Parathyroid adenoma (tissue), 2 donors: ENCODE results near the gene SYNJ2.

Source experiments
- H2AFZ ChIP-seq: fragments of 300-600 bp; sonication (generic); one replicate; pipeline ENCODE4 v1.7.0; 2017; ENCODE audit warnings: antibody characterized with exemption, mild to moderate bottlenecking
- H3K27ac ChIP-seq: fragments of 300-600 bp; sonication (generic); one replicate; pipeline ENCODE4 v1.7.0; 2017
- H3K27me3 ChIP-seq: fragments of 300-600 bp; sonication (generic); one replicate; pipeline ENCODE4 v1.7.0; 2017; ENCODE audit warnings: low read length; ENCODE audit not compliant: control insufficient read depth, insufficient read depth
- H3K36me3 ChIP-seq: fragments of 300-600 bp; sonication (generic); one replicate; pipeline ENCODE4 v1.7.0; 2017; ENCODE audit warnings: low read length; ENCODE audit not compliant: control insufficient read depth, insufficient read depth
- H3K4me1 ChIP-seq: fragments of 300-600 bp; sonication (generic); one replicate; pipeline ENCODE4 v1.7.0; 2017; ENCODE audit warnings: control low read depth
- H3K4me2 ChIP-seq: fragments of 300-600 bp; sonication (generic); one replicate; pipeline ENCODE4 v1.7.0; 2017; ENCODE audit warnings: low read length
- H3K4me3 ChIP-seq: fragments of 300-600 bp; sonication (generic); one replicate; pipeline ENCODE4 v1.7.0; 2017; ENCODE audit warnings: low read depth, low read length
- H3K79me2 ChIP-seq: fragments of 300-600 bp; sonication (generic); one replicate; pipeline ENCODE4 v1.7.0; 2017; ENCODE audit warnings: control low read depth
- H3K9ac ChIP-seq: fragments of 300-600 bp; sonication (generic); one replicate; pipeline ENCODE4 v1.7.0; 2017; ENCODE audit warnings: mild to moderate bottlenecking
- H3K9me3 ChIP-seq: fragments of 300-600 bp; sonication (generic); one replicate; pipeline ENCODE4 v1.7.0; 2017; ENCODE audit warnings: low read length; ENCODE audit not compliant: control insufficient read depth
- TF ChIP-seq, protein P1 (sequence below): fragments of 300-600 bp; sonication (generic); IDR thresholded peaks from one replicate; pipeline ENCODE4 v1.7.0; 2017; ENCODE audit warnings: antibody characterized with exemption, mild to moderate bottlenecking
- donor health status: primary hyperparathyroidism.

Gene SYNJ2

DNA sequence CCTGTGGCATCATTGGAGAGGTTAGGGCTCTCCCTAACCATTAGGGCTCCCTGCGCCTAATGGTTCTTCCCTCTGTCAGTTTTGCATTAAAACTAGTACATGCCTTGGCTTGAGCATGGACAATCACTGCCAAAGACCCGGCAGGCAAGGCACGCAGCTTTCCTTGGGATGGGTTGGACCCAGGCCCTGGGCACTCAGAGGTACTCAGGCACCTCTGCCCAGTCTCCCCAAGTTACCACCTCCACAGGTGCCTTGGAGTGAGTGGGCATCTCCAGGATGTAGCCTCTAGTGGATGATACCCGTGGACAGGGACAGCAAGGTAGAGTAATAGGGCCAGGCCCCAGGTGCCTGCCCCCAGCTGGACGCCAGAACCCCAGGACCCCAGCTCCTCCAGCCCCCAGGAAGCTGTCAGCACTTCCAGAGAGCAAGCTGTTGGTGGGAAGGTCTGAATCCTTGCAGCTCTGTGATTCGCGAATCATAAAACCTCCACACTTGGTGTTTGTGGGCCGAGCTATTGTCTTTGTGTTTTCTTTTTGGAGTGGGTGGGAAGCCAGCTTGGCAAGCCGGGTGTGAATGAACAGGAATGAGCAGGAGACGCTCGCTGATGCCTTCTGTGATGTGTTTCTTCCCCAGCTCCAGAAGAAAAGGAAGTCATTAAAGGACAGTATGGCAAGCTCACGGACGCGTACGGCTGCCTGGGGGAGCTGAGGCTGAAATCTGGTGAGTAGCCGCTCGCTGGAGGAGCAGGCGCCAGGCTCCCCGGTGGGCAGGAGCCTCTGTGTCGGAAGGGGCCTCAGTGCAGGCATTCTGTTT is 35.1 kb downstream of the SYNJ2 start:
- H3K4me3 ChIP-seq, result no peak overlapping the region
- H2AFZ ChIP-seq, result no peak overlapping the region
- H3K27ac ChIP-seq, result no peak overlapping the region
- TF ChIP-seq, protein P1, sequence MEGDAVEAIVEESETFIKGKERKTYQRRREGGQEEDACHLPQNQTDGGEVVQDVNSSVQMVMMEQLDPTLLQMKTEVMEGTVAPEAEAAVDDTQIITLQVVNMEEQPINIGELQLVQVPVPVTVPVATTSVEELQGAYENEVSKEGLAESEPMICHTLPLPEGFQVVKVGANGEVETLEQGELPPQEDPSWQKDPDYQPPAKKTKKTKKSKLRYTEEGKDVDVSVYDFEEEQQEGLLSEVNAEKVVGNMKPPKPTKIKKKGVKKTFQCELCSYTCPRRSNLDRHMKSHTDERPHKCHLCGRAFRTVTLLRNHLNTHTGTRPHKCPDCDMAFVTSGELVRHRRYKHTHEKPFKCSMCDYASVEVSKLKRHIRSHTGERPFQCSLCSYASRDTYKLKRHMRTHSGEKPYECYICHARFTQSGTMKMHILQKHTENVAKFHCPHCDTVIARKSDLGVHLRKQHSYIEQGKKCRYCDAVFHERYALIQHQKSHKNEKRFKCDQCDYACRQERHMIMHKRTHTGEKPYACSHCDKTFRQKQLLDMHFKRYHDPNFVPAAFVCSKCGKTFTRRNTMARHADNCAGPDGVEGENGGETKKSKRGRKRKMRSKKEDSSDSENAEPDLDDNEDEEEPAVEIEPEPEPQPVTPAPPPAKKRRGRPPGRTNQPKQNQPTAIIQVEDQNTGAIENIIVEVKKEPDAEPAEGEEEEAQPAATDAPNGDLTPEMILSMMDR, result no peak
- H3K9ac ChIP-seq, result no peak overlapping the region
- no peaks in the 10 kb centered on the region for H3K9me3 ChIP-seq
- H3K4me1 ChIP-seq, result no peaks in the 10 kb centered on the region
- no peaks in the 10 kb centered on the region for H3K27me3 ChIP-seq
- no peaks in the 10 kb centered on the region for H3K79me2 ChIP-seq
- no peaks in the 10 kb centered on the region for H3K36me3 ChIP-seq
- H3K4me2 ChIP-seq, result no peak overlapping the region

DNA sequence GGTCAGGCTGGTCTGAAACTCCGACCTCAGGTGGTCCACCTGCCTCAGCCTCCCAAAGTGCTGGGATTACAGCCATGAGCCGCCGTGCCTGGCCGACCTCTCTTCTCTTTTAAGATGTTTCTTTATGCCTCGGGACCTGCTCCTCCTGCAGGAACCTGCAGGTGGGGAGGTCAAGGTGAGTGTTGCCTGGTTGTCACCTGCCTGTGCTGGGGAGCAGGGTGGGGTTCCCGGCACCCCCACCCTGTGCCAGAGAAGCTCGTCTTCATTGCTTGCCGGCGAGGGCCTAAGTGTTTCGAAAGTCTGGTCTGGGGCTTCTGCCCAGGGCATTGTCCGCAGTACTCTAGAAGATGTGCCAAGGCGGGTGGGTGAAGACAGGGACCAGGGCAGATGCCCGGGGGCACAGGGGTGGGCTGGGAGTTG is 36.0 kb downstream of the SYNJ2 start:
- no peaks in the 10 kb centered on the region for H3K4me1 ChIP-seq
- no peaks in the 10 kb centered on the region for H3K36me3 ChIP-seq
- no peak overlapping the region for H3K4me2 ChIP-seq
- TF ChIP-seq, protein P1, result no peak
- H3K79me2 ChIP-seq, result no peaks in the 10 kb centered on the region
- H3K9me3 ChIP-seq, result no peaks in the 10 kb centered on the region
- no peak overlapping the region for H3K9ac ChIP-seq
- no peak overlapping the region for H3K4me3 ChIP-seq
- no peak overlapping the region for H3K27ac ChIP-seq
- no peak overlapping the region for H2AFZ ChIP-seq
- H3K27me3 ChIP-seq, result no peaks in the 10 kb centered on the region

DNA sequence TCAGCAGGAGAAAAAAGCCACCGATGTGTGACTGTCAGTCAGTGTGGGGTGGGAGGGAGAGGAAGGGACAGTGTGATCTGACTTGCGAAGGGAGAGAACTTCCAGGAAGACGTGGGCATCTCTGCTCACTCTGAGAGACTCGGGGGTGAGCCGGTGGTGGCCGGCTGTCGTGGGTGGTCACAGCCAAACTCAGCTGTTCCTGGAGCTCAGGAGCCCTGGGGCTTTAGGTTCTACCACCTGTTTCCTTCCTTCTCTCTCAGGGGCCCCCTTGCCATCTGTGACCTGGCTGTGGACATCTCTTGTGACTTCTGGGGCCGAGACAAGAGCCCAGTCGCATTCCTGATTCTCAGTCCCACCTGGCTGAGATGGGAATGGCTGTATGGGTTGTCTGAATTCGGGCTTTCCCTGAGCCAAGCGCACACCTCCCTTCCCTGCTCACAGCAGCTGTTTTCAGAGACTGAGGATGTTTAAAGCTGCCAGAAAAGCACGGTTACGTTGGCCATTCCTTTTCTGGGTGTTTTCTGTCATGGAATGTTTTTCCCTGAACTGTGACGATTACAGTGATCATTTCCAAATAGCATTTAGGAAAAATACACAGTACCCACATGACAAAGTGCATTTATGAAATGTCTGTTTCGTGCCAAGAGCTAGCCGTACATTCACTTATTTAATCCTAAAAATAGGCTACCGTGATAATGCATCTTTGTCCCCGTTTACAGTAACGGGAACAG is 36.5 kb downstream of the SYNJ2 start:
- Histone ChIP-seq H3K36me3 (no peaks in the 10 kb centered on the region), H3K4me3 (no peak overlapping the region), H3K79me2 (no peaks in the 10 kb centered on the region), H3K27ac (no peak overlapping the region), H3K9ac (no peak overlapping the region), H2AFZ (no peak overlapping the region), H3K4me2 (no peak overlapping the region), H3K27me3 (no peaks in the 10 kb centered on the region), H3K9me3 (no peaks in the 10 kb centered on the region), H3K4me1 (no peaks in the 10 kb centered on the region)
- TF ChIP-seq, protein P1, result no peak

DNA sequence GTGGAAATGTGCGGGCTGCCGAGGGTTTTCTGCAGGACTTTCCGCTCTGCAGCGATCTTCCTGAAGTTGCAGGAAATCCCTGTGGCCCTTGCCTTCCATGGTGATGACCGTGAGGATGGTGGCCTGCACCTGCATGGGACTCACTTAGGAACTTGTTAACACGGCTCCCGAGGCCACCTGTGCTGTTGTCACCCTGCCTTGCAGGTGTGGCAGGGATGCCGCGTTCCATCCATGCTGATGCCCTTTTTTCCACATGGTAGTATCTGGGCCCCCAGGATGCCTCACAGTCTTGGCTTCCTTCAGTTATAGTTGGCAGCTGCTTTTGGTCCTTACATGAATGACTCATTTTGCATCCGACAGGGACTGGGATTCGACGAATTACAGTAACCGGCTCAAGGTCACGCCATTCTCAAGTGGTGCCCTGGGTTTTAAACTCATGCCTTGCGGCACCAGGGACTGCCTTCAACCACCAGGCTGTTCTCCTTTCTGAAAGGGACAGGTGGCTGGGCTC is 37.2 kb downstream of the SYNJ2 start:
- no peaks in the 10 kb centered on the region for H3K79me2 ChIP-seq
- no peak overlapping the region for H2AFZ ChIP-seq
- TF ChIP-seq, protein P1, result no peak
- H3K4me3 ChIP-seq, result no peak overlapping the region
- no peak overlapping the region for H3K4me2 ChIP-seq
- H3K27ac ChIP-seq, result no peak overlapping the region
- H3K36me3 ChIP-seq, result no peaks in the 10 kb centered on the region
- H3K27me3 ChIP-seq, result no peaks in the 10 kb centered on the region
- no peak overlapping the region for H3K9ac ChIP-seq
- no peaks in the 10 kb centered on the region for H3K4me1 ChIP-seq
- H3K9me3 ChIP-seq, result no peaks in the 10 kb centered on the region
